Measurements from ENCODE around the gene FAM187B.

Gene FAM187B

GRCh38 chr19:35266520-35267352 is 38.2 kb upstream of the FAM187B start:
- peak in 1 of 2 experiments; percentile 63 for DNase-seq (ENCODE audit: low spot score in 2 of 2)
- in situ Hi-C loops (cut with MboI; ENCODE audit: low sequenced_read_pairs), result no loop called here
- Histone ChIP-seq H3K9me3 (no peaks in the 10 kb centered on the region), H3K27me3 (ENCODE audit: low read depth) (no peaks in the 10 kb centered on the region), H3K36me3 (replicated peaks) (peaks cover 66% of the 10 kb centered on the region), H3K4me3 (peak overlapping the region; percentile 69), H3K4me1 (peaks cover 4% of the 10 kb centered on the region)

GRCh38 chr19:35265900-35266519 is 37.5 kb upstream of the FAM187B start:
- Histone ChIP-seq H3K4me1 (peaks cover 4% of the 10 kb centered on the region), H3K9me3 (no peaks in the 10 kb centered on the region), H3K4me3 (no peak overlapping the region), H3K27me3 (ENCODE audit: low read depth) (no peaks in the 10 kb centered on the region), H3K36me3 (replicated peaks) (peaks cover 59% of the 10 kb centered on the region)
- no peak for DNase-seq (ENCODE audit: low spot score in 2 of 2)
- in situ Hi-C loops (cut with MboI; ENCODE audit: low sequenced_read_pairs), result no loop called here

GRCh38 chr19:35265126-35265899 is 36.8 kb upstream of the FAM187B start:
- H3K36me3 ChIP-seq (replicated peaks), result peaks cover 55% of the 10 kb centered on the region
- in situ Hi-C loops (cut with MboI; ENCODE audit: low sequenced_read_pairs), result no loop called here
- no peaks in the 10 kb centered on the region for H3K9me3 ChIP-seq
- no peaks in the 10 kb centered on the region for H3K27me3 ChIP-seq (ENCODE audit: low read depth)
- peak in 1 of 2 experiments; percentile 5 for DNase-seq (ENCODE audit: low spot score in 2 of 2)
- no peak overlapping the region for H3K4me3 ChIP-seq
- H3K4me1 ChIP-seq, result peaks cover 4% of the 10 kb centered on the region

GRCh38 chr19:35264268-35265125 is 36.0 kb upstream of the FAM187B start:
- Histone ChIP-seq H3K36me3 (replicated peaks) (peaks cover 55% of the 10 kb centered on the region), H3K4me1 (peaks cover 4% of the 10 kb centered on the region), H3K9me3 (no peaks in the 10 kb centered on the region), H3K4me3 (no peak overlapping the region), H3K27me3 (ENCODE audit: low read depth) (no peaks in the 10 kb centered on the region)
- in situ Hi-C loops (cut with MboI; ENCODE audit: low sequenced_read_pairs), result no loop called here
- DNase-seq (ENCODE audit: low spot score in 2 of 2), result peak in 1 of 2 experiments; percentile 9

- no peaks in the 10 kb centered on the region for H3K9me3 ChIP-seq
- H3K4me1 ChIP-seq, result peaks cover 4% of the 10 kb centered on the region
- no peak overlapping the region for H3K4me3 ChIP-seq
- H3K36me3 ChIP-seq (replicated peaks), result peaks cover 55% of the 10 kb centered on the region
- H3K27me3 ChIP-seq (ENCODE audit: low read depth), result no peaks in the 10 kb centered on the region
- DNase-seq (ENCODE audit: low spot score in 2 of 2), result peak in 1 of 2 experiments; percentile 7
- in situ Hi-C loops (cut with MboI; ENCODE audit: low sequenced_read_pairs), result no loop called here
Observed at GRCh38 chr19:35262101-35262761, 33.7 kb upstream of the FAM187B start.

- Histone ChIP-seq H3K36me3 (replicated peaks) (peaks cover 48% of the 10 kb centered on the region), H3K9me3 (no peaks in the 10 kb centered on the region), H3K4me1 (no peaks in the 10 kb centered on the region; the same call in 1 of the 2 replicates), H3K27me3 (ENCODE audit: low read depth) (no peaks in the 10 kb centered on the region), H3K4me3 (no peak overlapping the region)
- in situ Hi-C loops (cut with MboI; ENCODE audit: low sequenced_read_pairs), result no loop called here
- DNase-seq (ENCODE audit: low spot score in 2 of 2), result peak in 1 of 2 experiments; percentile 7
Observed at GRCh38 chr19:35261356-35262100, 33.0 kb upstream of the FAM187B start.

GRCh38 chr19:35260694-35261304 is 32.3 kb upstream of the FAM187B start:
- Histone ChIP-seq H3K4me3 (no peak overlapping the region), H3K27me3 (ENCODE audit: low read depth) (no peaks in the 10 kb centered on the region), H3K9me3 (no peaks in the 10 kb centered on the region), H3K36me3 (replicated peaks) (peaks cover 42% of the 10 kb centered on the region), H3K4me1 (no peaks in the 10 kb centered on the region)
- DNase-seq (ENCODE audit: low spot score in 2 of 2), result peak in 1 of 2 experiments; percentile 7
- in situ Hi-C loops (cut with MboI; ENCODE audit: low sequenced_read_pairs), result no loop called here

- no peaks in the 10 kb centered on the region for H3K27me3 ChIP-seq (ENCODE audit: low read depth)
- DNase-seq (ENCODE audit: low spot score in 2 of 2), result no peak
- peaks cover 47% of the 10 kb centered on the region for H3K36me3 ChIP-seq (replicated peaks)
- H3K4me1 ChIP-seq, result no peaks in the 10 kb centered on the region
- no peaks in the 10 kb centered on the region for H3K9me3 ChIP-seq
- H3K4me3 ChIP-seq, result no peak overlapping the region
- in situ Hi-C loops (cut with MboI; ENCODE audit: low sequenced_read_pairs), result no loop called here
Observed at GRCh38 chr19:35257113-35257461, 28.5 kb upstream of the FAM187B start.

- Histone ChIP-seq H3K4me3 (no peak overlapping the region), H3K36me3 (replicated peaks) (peaks cover 49% of the 10 kb centered on the region), H3K27me3 (ENCODE audit: low read depth) (no peaks in the 10 kb centered on the region), H3K4me1 (no peaks in the 10 kb centered on the region), H3K9me3 (no peaks in the 10 kb centered on the region)
- in situ Hi-C loops (cut with MboI; ENCODE audit: low sequenced_read_pairs), result no loop called here
- DNase-seq (ENCODE audit: low spot score in 2 of 2), result no peak
Observed at GRCh38 chr19:35256566-35256965, 28.0 kb upstream of the FAM187B start.

- no peak for DNase-seq (ENCODE audit: low spot score in 2 of 2)
- Histone ChIP-seq H3K4me1 (peaks cover 2% of the 10 kb centered on the region), H3K27me3 (ENCODE audit: low read depth) (no peaks in the 10 kb centered on the region), H3K4me3 (no peak overlapping the region), H3K9me3 (no peaks in the 10 kb centered on the region), H3K36me3 (replicated peaks) (peaks cover 51% of the 10 kb centered on the region)
- in situ Hi-C loops (cut with MboI; ENCODE audit: low sequenced_read_pairs), result no loop called here
Observed at GRCh38 chr19:35254341-35255297, 26.1 kb upstream of the FAM187B start.
